Activated B cell treated with CpG ODN at 0.5 μM for 24 hours (primary cell): Measurements from ENCODE around the gene ZNF563. TPM values are rescaled to one million over a fixed set of nuclear protein-coding genes. Genes with fewer than 3 reads are reported as not detected.
"Not testable (repeated sequence)": the region's sequence is repeated elsewhere in the genome, so short reads cannot be mapped to it uniquely, and the experiment has no call there.

ENCODE experiments used
- ATAC-seq: fragments of 200-7000 bp; cut with Tn5 transposase; one replicate; pipeline ENCODE4 v1.10.0; 2021; ENCODE audit warnings: low read depth, mild to moderate bottlenecking, moderate library complexity
- CTCF ChIA-PET: fragments of 350-600 bp; sonication (Branson Sonifier 250); formaldehyde crosslinking; loops from one replicate; lab custom pipeline; 2021; ENCODE audit warnings: antibody characterized with exemption; lab: Charles Lee
- POLR2A ChIA-PET: fragments of 350-600 bp; sonication (Branson Sonifier 250); formaldehyde crosslinking; loops from one replicate; lab custom pipeline; 2021; ENCODE audit warnings: antibody characterized with exemption; lab: Charles Lee
- DNase-seq: peaks from one replicate; pipeline ENCODE4 v3.0.0; 2022
- H3K27ac Mint-ChIP-seq: one replicate; pipeline ENCODE4 v1.8.0; 2020; ENCODE audit warnings: mixed read lengths
- H3K27me3 Mint-ChIP-seq: one replicate; pipeline ENCODE4 v1.8.0; 2021; ENCODE audit warnings: mixed read lengths
- H3K36me3 Mint-ChIP-seq: one replicate; pipeline ENCODE4 v1.8.0; 2021; ENCODE audit warnings: low read depth, mixed read lengths
- H3K4me1 Mint-ChIP-seq: one replicate; pipeline ENCODE4 v1.8.0; 2021; ENCODE audit warnings: mixed read lengths
- H3K4me3 Mint-ChIP-seq: one replicate; pipeline ENCODE4 v1.8.0; 2020; ENCODE audit warnings: mild to moderate bottlenecking, mixed read lengths
- H3K9me3 Mint-ChIP-seq: one replicate; pipeline ENCODE4 v1.8.0; 2020; ENCODE audit warnings: mixed read lengths
- CTCF ChIP-seq: fragments of 200-600 bp; IDR thresholded peaks from one replicate; pipeline ENCODE4 v1.8.0; 2022; ENCODE audit warnings: antibody characterized with exemption, mild to moderate bottlenecking
- intact Hi-C: fragments of 100-400 bp; cut with micrococcal nuclease; formaldehyde crosslinking; loops from one replicate; pipeline ENCODE4 v1.15.1; 2024
- total RNA-seq: library from RNA; stranded (reverse); gene quantifications from 2 replicates; pipeline ENCODE4 v1.2.3, GENCODE V29; 2022

ZNF563 gene
- total RNA-seq, 1 donor from 2014 or later = 3.7 TPM

- CTCF ChIA-PET = no interaction called here
- TF ChIP-seq CTCF = no peak
- Mint-ChIP-seq H3K4me1 (peaks cover 41% of the 10 kb centered on the region), H3K27me3 (no peaks in the 10 kb centered on the region), H3K4me3 (no peak overlapping the region), H3K36me3 (peaks cover 3% of the 10 kb centered on the region), H3K9me3 (no peaks in the 10 kb centered on the region), H3K27ac (peak overlapping the region; percentile 92)
- DNase-seq = no peak
- no peak for ATAC-seq
- intact Hi-C loops = loop anchor here (2.0 to 5.0 kb wide), 4 partner anchors 128 to 337 kb away; partner anchors contain the start of genes MAN2B1, WDR83, ZNF136 and ZNF564
- POLR2A ChIA-PET = interaction anchor here (0.6 to 4.1 kb wide), 5 partner anchors 28 to 110 kb away, joined by 3 to 67 read pairs (median 5); partner anchors contain the start of genes ZNF44, ZNF442 and ZNF443
Measured at GRCh38 chr19:12330340-12330739, 3.1 kb downstream of the ZNF563 start.

GRCh38 chr19:12325690-12326089 is 7.7 kb downstream of the ZNF563 start:
- no peaks in the 10 kb centered on the region for H3K9me3 Mint-ChIP-seq
- DNase-seq (no peak), ATAC-seq (no peak)
- no peak overlapping the region for H3K27ac Mint-ChIP-seq
- ChIA-PET CTCF (no interaction called here), POLR2A (interaction anchor here (0.5 to 0.9 kb wide), 3 partner anchors 31 to 1086 kb away, joined by 3 to 5 read pairs (median 4); partner anchors contain the start of gene ZNF44)
- H3K4me1 Mint-ChIP-seq = peaks cover 10% of the 10 kb centered on the region
- no peak for TF ChIP-seq CTCF
- no peaks in the 10 kb centered on the region for H3K27me3 Mint-ChIP-seq
- no peak overlapping the region for H3K4me3 Mint-ChIP-seq
- intact Hi-C loops = no loop called here
- H3K36me3 Mint-ChIP-seq = peaks cover 22% of the 10 kb centered on the region

- ChIA-PET POLR2A (no interaction called here), CTCF (no interaction called here)
- H3K36me3 Mint-ChIP-seq = peaks cover 42% of the 10 kb centered on the region
- no peak overlapping the region for H3K4me3 Mint-ChIP-seq
- DNase-seq (no peak), ATAC-seq (no peak)
- TF ChIP-seq CTCF = no peak
- intact Hi-C loops = no loop called here
- no peak overlapping the region for H3K27ac Mint-ChIP-seq
- no peaks in the 10 kb centered on the region for H3K27me3 Mint-ChIP-seq
- peaks cover 14% of the 10 kb centered on the region for H3K9me3 Mint-ChIP-seq
- H3K4me1 Mint-ChIP-seq = no peaks in the 10 kb centered on the region
Measured at GRCh38 chr19:12318782-12319413, 14.5 kb downstream of the ZNF563 start.

GRCh38 chr19:12314553-12314952 is 18.9 kb downstream of the ZNF563 start:
- H3K27me3 Mint-ChIP-seq = no peaks in the 10 kb centered on the region
- ChIA-PET CTCF (no interaction called here), POLR2A (interaction anchor here (0.7 kb wide), 1 partner anchor 24 kb away, joined by 3 read pairs; no protein-coding TSS in a partner anchor)
- H3K4me3 Mint-ChIP-seq = no peak overlapping the region
- H3K36me3 Mint-ChIP-seq = peaks cover 18% of the 10 kb centered on the region
- no peak for DNase-seq
- H3K4me1 Mint-ChIP-seq = no peaks in the 10 kb centered on the region
- ATAC-seq = no peak
- peaks cover 12% of the 10 kb centered on the region for H3K9me3 Mint-ChIP-seq
- H3K27ac Mint-ChIP-seq = no peak overlapping the region
- no peak for TF ChIP-seq CTCF
- intact Hi-C loops = no loop called here

- H3K4me3 Mint-ChIP-seq, H3K9me3 Mint-ChIP-seq, H3K27ac Mint-ChIP-seq, H3K27me3 Mint-ChIP-seq, DNase-seq, H3K4me1 Mint-ChIP-seq, intact Hi-C loops, H3K36me3 Mint-ChIP-seq, CTCF ChIA-PET, ATAC-seq: not testable (repeated sequence)
- POLR2A ChIA-PET = interaction anchor here (0.6 kb wide), 1 partner anchor 15 kb away, joined by 10 read pairs; no protein-coding TSS in a partner anchor
Measured at GRCh38 chr19:12308891-12309290, 24.5 kb downstream of the ZNF563 start.
